ENCODE results near the gene ACVR1. TPM values are rescaled to one million over a fixed set of nuclear protein-coding genes. Genes with fewer than 3 reads are reported as not detected.
A peak's percentile ranks its signal among the peaks of the same experiment; 100 is the strongest.
"Not testable (repeated sequence)": the region's sequence is repeated elsewhere in the genome, so short reads cannot be mapped to it uniquely, and the experiment has no call there.

Gene ACVR1
- total RNA-seq, 2 experiments from 2014 or later, result 18.7 to 19.4 TPM

GRCh38 chr2:157760949-157761348, 115.2 kb downstream of the ACVR1 start:
- Mint-ChIP-seq H3K9me3 (ENCODE audit: low read depth) (peaks cover 8% of the 10 kb centered on the region), H3K4me1 (no peaks in the 10 kb centered on the region), H3K27ac (no peak overlapping the region), H3K4me3 (no peak overlapping the region), H3K36me3 (peaks cover 69% of the 10 kb centered on the region), H3K27me3 (no peaks in the 10 kb centered on the region)
- ATAC-seq (no peak), DNase-seq (no peak)
- CTCF ChIA-PET, result interaction anchor here (0.8 to 1.3 kb wide), 2 partner anchors 13 to 264 kb away, joined by 3 to 4 read pairs; no protein-coding TSS in a partner anchor

- no peak overlapping the region for H3K4me3 Mint-ChIP-seq
- no peaks in the 10 kb centered on the region for H3K27me3 Mint-ChIP-seq
- H3K4me1 Mint-ChIP-seq, result no peaks in the 10 kb centered on the region
- peaks cover 72% of the 10 kb centered on the region for H3K36me3 Mint-ChIP-seq
- no peak overlapping the region for H3K27ac Mint-ChIP-seq
- DNase-seq (no peak), ATAC-seq (no peak)
- peaks cover 8% of the 10 kb centered on the region for H3K9me3 Mint-ChIP-seq (ENCODE audit: low read depth)
- CTCF ChIA-PET, result interaction anchor here (1.3 kb wide), 1 partner anchor 12 kb away, joined by 4 read pairs; no protein-coding TSS in a partner anchor
Observed at GRCh38 chr2:157759855-157760254, 116.3 kb downstream of the ACVR1 start.

DNA sequence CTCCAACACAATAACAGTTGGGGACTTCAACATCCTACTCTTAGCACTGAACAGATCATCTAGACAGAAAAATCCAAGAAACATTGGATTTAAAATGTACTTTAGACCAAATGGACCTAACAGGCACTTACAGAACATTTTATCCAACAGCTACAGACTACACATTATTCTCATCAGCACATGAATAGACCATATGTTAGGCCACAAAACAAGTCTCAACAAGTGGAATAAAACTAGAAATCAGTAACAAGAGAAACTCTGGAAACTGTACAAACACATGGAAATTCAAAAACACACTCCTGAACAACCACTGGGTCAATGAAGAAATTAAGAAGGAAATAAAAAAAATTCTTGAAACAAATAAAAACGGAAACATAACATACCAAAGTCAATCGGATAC, 117.5 kb downstream of the ACVR1 start:
- Mint-ChIP-seq H3K27me3 (no peaks in the 10 kb centered on the region), H3K27ac (no peak overlapping the region), H3K9me3 (ENCODE audit: low read depth) (peaks cover 8% of the 10 kb centered on the region), H3K4me3 (no peak overlapping the region), H3K36me3 (peaks cover 78% of the 10 kb centered on the region), H3K4me1 (no peaks in the 10 kb centered on the region)
- no peak for DNase-seq
- CTCF ChIA-PET, result no interaction called here
- ATAC-seq, result no peak

DNA sequence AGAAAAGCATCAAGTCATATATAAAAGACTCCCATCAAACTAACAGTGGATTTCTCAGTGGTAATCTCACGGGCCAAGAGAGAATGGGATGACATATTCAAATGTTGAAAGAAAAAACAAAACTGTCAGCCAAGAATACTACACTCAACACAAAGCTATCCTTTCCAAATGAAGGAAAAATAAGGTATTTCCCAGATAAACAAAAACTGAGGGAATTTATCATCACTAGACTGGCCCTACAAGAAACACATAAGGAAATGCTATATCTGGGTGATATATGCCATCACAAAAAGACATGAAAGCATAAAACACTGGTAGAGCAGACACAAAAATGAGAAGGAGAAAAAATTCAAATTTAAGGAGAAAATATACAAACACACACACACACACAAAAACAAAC, 118.6 kb downstream of the ACVR1 start:
- peaks cover 80% of the 10 kb centered on the region for H3K36me3 Mint-ChIP-seq
- ATAC-seq, result no peak
- H3K4me3 Mint-ChIP-seq, result no peak overlapping the region
- H3K27me3 Mint-ChIP-seq, result no peaks in the 10 kb centered on the region
- no peaks in the 10 kb centered on the region for H3K4me1 Mint-ChIP-seq
- H3K27ac Mint-ChIP-seq, result no peak overlapping the region
- CTCF ChIA-PET, result no interaction called here
- DNase-seq, result no peak
- H3K9me3 Mint-ChIP-seq (ENCODE audit: low read depth), result peaks cover 8% of the 10 kb centered on the region

- H3K9me3 Mint-ChIP-seq (ENCODE audit: low read depth); CTCF ChIA-PET; H3K4me3 Mint-ChIP-seq; ATAC-seq; H3K4me1 Mint-ChIP-seq; H3K27me3 Mint-ChIP-seq; H3K27ac Mint-ChIP-seq; DNase-seq: not testable (repeated sequence)
- H3K36me3 Mint-ChIP-seq, result peaks cover 82% of the 10 kb centered on the region
Observed at GRCh38 chr2:157756447-157756846, 119.7 kb downstream of the ACVR1 start.

GRCh38 chr2:157751462-157752058, 124.6 kb downstream of the ACVR1 start:
- ATAC-seq (peak; percentile 27), DNase-seq (no peak)
- no peak overlapping the region for H3K27ac Mint-ChIP-seq
- H3K9me3 Mint-ChIP-seq (ENCODE audit: low read depth), result peaks cover 3% of the 10 kb centered on the region
- no peak overlapping the region for H3K4me3 Mint-ChIP-seq
- CTCF ChIA-PET, result interaction anchor here (0.7 to 1.4 kb wide), 4 partner anchors 12 to 447 kb away, joined by 3 to 4 read pairs (median 3); partner anchors contain the start of gene ACVR1C
- peaks cover 32% of the 10 kb centered on the region for H3K4me1 Mint-ChIP-seq
- H3K27me3 Mint-ChIP-seq, result no peaks in the 10 kb centered on the region
- H3K36me3 Mint-ChIP-seq, result peaks cover 60% of the 10 kb centered on the region

DNA sequence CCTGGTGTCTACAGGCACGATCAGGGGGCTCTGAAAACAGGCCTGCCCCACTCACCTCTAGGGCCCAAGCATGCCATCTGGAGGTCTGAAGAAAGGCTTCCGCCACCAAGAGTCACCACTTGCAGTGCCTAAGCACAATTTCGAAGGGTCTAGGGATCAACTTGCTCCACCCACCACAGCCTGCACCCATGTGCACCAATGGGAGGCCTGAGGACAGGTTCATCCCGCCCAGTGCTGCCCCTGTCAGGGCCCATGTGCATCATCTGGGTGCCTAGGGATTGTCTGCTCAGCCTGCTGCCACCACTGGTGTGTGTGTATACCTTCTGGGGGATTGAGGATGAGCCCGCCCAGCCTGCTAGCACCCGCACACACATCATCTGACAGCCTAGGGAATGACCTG, 126.4 kb downstream of the ACVR1 start:
- DNase-seq, result no peak
- no peak for ATAC-seq
- peaks cover 36% of the 10 kb centered on the region for H3K4me1 Mint-ChIP-seq
- peaks cover 45% of the 10 kb centered on the region for H3K36me3 Mint-ChIP-seq
- no peak overlapping the region for H3K4me3 Mint-ChIP-seq
- H3K27ac Mint-ChIP-seq, result no peak overlapping the region
- no peaks in the 10 kb centered on the region for H3K27me3 Mint-ChIP-seq
- CTCF ChIA-PET, result no interaction called here
- H3K9me3 Mint-ChIP-seq (ENCODE audit: low read depth), result no peaks in the 10 kb centered on the region

GRCh38 chr2:157748371-157749142, 127.6 kb downstream of the ACVR1 start:
- H3K9me3 Mint-ChIP-seq (ENCODE audit: low read depth), result peaks cover 2% of the 10 kb centered on the region
- no peak overlapping the region for H3K4me3 Mint-ChIP-seq
- H3K4me1 Mint-ChIP-seq, result peaks cover 45% of the 10 kb centered on the region
- H3K27me3 Mint-ChIP-seq, result no peaks in the 10 kb centered on the region
- peaks cover 40% of the 10 kb centered on the region for H3K36me3 Mint-ChIP-seq
- no peak for ATAC-seq
- DNase-seq, result no peak
- H3K27ac Mint-ChIP-seq, result no peak overlapping the region
- CTCF ChIA-PET, result interaction anchor here (1.1 to 1.4 kb wide), 2 partner anchors 12 to 274 kb away, joined by 4 read pairs; no protein-coding TSS in a partner anchor

DNA sequence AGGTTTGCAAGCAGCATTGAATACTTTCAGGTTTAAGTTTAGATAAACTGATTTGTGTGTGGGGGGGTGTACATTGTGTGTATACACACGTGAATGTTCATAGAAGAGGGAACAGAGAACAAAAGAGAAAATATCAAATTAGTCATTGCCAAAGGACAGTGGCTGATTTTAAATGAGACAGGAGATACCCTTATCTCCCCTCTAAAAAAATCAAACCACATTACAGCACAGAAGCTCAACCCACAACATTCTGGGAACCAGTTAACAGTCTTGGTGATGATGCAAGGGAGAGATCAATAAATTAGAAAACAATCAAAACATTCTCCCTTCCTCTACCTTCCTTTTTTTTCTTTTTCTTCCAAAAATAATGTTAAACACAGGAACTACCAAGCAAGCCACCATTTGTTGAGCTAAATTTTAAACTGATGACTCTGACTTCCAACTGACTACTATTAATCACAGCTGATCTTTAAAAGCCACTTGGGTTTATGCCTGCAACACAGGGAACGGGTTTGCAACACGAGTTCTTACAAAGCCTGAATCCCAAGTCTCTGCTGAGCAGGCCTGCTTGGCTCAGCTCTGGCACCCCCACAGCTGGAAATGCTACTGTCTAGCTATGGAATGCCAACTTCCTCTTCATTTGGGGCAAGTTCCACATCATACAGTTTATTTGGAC, 128.3 kb downstream of the ACVR1 start:
- Mint-ChIP-seq H3K9me3 (ENCODE audit: low read depth) (peaks cover 2% of the 10 kb centered on the region), H3K4me1 (peaks cover 52% of the 10 kb centered on the region), H3K27me3 (no peaks in the 10 kb centered on the region), H3K36me3 (peaks cover 40% of the 10 kb centered on the region), H3K27ac (peak overlapping the region; percentile 22), H3K4me3 (no peak overlapping the region)
- DNase-seq (no peak), ATAC-seq (no peak)
- CTCF ChIA-PET, result interaction anchor here (1.1 to 1.4 kb wide), 2 partner anchors 13 to 275 kb away, joined by 4 read pairs; no protein-coding TSS in a partner anchor

DNA sequence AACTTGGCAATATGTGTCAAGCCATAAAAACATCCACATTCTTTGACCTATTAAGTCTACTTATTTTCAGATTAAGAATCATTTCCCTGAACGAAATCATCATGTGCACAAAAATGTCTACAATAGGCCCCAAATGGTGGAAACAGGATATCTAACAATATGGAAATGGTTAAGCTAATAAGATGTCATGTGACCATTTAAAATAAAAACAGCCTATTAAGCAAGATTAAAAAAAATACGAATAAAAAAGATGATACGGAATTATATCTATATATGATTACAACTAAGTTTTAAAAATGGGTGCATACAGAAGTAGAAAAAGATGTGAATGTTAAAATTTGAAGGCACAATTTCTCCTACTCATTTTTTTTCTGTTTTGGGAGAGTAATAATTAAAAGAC, 128.8 kb downstream of the ACVR1 start:
- H3K27ac Mint-ChIP-seq, result peak overlapping the region; percentile 22
- DNase-seq (no peak), ATAC-seq (no peak)
- CTCF ChIA-PET, result interaction anchor here (1.1 to 1.4 kb wide), 2 partner anchors 13 to 276 kb away, joined by 4 read pairs; no protein-coding TSS in a partner anchor
- peaks cover 57% of the 10 kb centered on the region for H3K4me1 Mint-ChIP-seq
- H3K9me3 Mint-ChIP-seq (ENCODE audit: low read depth), result peaks cover 2% of the 10 kb centered on the region
- no peak overlapping the region for H3K4me3 Mint-ChIP-seq
- peaks cover 36% of the 10 kb centered on the region for H3K36me3 Mint-ChIP-seq
- H3K27me3 Mint-ChIP-seq, result no peaks in the 10 kb centered on the region

DNA sequence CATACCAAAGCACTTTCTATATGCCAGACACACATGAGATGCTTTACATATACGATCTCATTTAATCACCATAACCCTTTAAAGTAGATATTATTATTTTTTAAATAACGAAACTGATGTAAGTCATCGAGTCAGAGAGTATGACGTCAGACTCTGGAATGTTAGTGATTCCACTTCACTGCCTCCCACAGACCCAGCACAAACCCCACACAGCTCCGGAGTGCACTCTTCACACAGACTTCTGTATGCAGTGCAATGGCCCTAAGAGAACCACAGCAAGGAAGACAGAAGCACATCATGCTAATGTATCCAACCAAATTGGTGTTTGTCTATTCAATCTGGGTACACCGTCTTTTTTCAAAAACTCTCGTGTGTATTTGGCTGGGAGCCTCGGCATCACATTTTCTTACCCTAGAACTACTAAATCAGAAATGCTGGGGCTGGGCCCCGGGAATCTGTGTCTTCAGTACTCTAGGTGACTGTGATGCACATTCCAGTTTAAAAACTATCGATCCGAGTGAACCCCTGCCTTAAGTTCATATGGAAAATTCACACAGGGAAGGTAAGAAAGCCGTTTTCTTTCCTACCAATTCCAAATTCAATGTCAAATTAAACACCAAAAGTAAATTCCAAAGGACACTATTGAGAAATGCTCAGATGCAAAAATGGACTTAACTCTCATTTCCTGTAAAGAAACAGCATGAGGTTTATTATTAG, 129.7 kb downstream of the ACVR1 start:
- peaks cover 2% of the 10 kb centered on the region for H3K9me3 Mint-ChIP-seq (ENCODE audit: low read depth)
- DNase-seq, result no peak
- CTCF ChIA-PET, result interaction anchor here (1.1 kb wide), 1 partner anchor 254 kb away, joined by 3 read pairs; no protein-coding TSS in a partner anchor

DNA sequence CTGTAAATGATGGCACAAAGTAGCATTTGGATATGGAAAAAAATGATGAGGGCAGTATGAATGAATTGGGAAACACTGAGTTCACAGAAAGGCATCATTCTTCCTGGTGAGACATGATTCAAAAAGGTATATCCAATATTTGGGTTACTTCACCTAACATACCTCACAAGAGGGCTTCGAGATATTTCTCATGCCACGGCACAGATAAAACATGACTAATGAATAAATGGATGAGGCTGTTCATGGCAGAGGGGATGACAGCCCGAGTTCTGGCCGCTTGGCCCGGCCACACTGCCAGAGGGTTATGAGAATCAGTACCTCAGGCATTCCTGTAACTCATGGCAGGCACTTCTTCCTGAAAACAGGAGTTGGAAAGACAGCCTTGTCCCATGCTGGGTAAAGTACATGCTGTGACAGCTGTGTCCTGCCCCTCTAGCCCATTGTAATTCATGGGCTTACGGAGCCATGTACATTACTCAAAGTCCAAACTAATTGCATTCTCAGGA, 131.5 kb downstream of the ACVR1 start:
- H3K4me1 Mint-ChIP-seq, result peaks cover 52% of the 10 kb centered on the region

More for the DNA sequence above, 129.7 kb downstream of the ACVR1 start:
- H3K36me3 Mint-ChIP-seq, result peaks cover 34% of the 10 kb centered on the region
- H3K4me1 Mint-ChIP-seq, result peaks cover 58% of the 10 kb centered on the region
- ATAC-seq, result no peak
- H3K4me3 Mint-ChIP-seq, result no peak overlapping the region
- no peak overlapping the region for H3K27ac Mint-ChIP-seq
- H3K27me3 Mint-ChIP-seq, result no peaks in the 10 kb centered on the region

GRCh38 chr2:157743051-157743450, 133.1 kb downstream of the ACVR1 start:
- Mint-ChIP-seq H3K4me3 (no peak overlapping the region), H3K27ac (peak overlapping the region; percentile 20), H3K4me1 (peaks cover 40% of the 10 kb centered on the region), H3K27me3 (no peaks in the 10 kb centered on the region), H3K9me3 (ENCODE audit: low read depth) (peaks cover 2% of the 10 kb centered on the region), H3K36me3 (peaks cover 27% of the 10 kb centered on the region)
- CTCF ChIA-PET, result no interaction called here
- peak; percentile 92 for ATAC-seq
- DNase-seq, result peak; percentile 63

More for the DNA sequence above, 131.5 kb downstream of the ACVR1 start:
- Mint-ChIP-seq H3K27me3 (no peaks in the 10 kb centered on the region), H3K36me3 (peaks cover 26% of the 10 kb centered on the region), H3K4me3 (no peak overlapping the region), H3K27ac (no peak overlapping the region), H3K9me3 (ENCODE audit: low read depth) (peaks cover 2% of the 10 kb centered on the region)
- CTCF ChIA-PET, result no interaction called here
- DNase-seq, result no peak
- no peak for ATAC-seq
